NOMO-1 treated with dmso at 0.1 percent for 144 hours (cell line): ENCODE measurements around the gene PDIA5.
"Not testable (repeated sequence)": the region's sequence is repeated elsewhere in the genome, so short reads cannot be mapped to it uniquely, and the experiment has no call there.

Experiments
- DNase-seq: peaks from one replicate; lab custom pipeline; 2025; ENCODE audit not compliant: unreplicated experiment; lab: John Stamatoyannopoulos, UW

PDIA5 gene

GRCh38 chr3:123143669-123144411 is 77.0 kb downstream of the PDIA5 start:
- no peak for DNase-seq

- DNase-seq = no peak
These were observed 81.1 kb downstream of the PDIA5 start for GRCh38 chr3:123147754-123148535.

GRCh38 chr3:123148772-123149171 is 81.9 kb downstream of the PDIA5 start:
- DNase-seq = no peak

- no peak for DNase-seq
These were observed 82.7 kb downstream of the PDIA5 start for GRCh38 chr3:123149525-123149924.

GRCh38 chr3:123150449-123151215 is 83.8 kb downstream of the PDIA5 start:
- DNase-seq = no peak

- no peak for DNase-seq
These were observed 84.5 kb downstream of the PDIA5 start for GRCh38 chr3:123151251-123151705.

GRCh38 chr3:123151853-123152420 is 85.1 kb downstream of the PDIA5 start:
- not testable (repeated sequence) for DNase-seq

- DNase-seq = no peak
These were observed 85.9 kb downstream of the PDIA5 start for GRCh38 chr3:123152687-123153086.

- DNase-seq = no peak
These were observed 86.5 kb downstream of the PDIA5 start for GRCh38 chr3:123153125-123154019.

- no peak for DNase-seq
These were observed 87.5 kb downstream of the PDIA5 start for GRCh38 chr3:123154020-123154985.

- DNase-seq = no peak
These were observed 88.7 kb downstream of the PDIA5 start for GRCh38 chr3:123155471-123156011.

- no peak for DNase-seq
These were observed 89.6 kb downstream of the PDIA5 start for GRCh38 chr3:123156276-123156995.

- no peak for DNase-seq
These were observed 90.4 kb downstream of the PDIA5 start for GRCh38 chr3:123157209-123157597.

- DNase-seq = no peak
These were observed 90.9 kb downstream of the PDIA5 start for GRCh38 chr3:123157598-123158287.

- no peak for DNase-seq
These were observed 91.5 kb downstream of the PDIA5 start for GRCh38 chr3:123158330-123158729.

GRCh38 chr3:123158899-123159390 is 92.1 kb downstream of the PDIA5 start:
- DNase-seq = no peak

GRCh38 chr3:123159926-123160635 is 93.3 kb downstream of the PDIA5 start:
- DNase-seq = no peak
